WI38 (cell line): ENCODE results near the gene OLFML2B.

Source experiments
- H3K4me3 ChIP-seq: 2 replicates; pipeline ENCODE4 v1.5.1; 2011; ENCODE audit warnings: low read depth, mild to moderate bottlenecking, control low read depth, low read length
- TF ChIP-seq, protein P1 (sequence below): IDR thresholded peaks from 2 replicates; pipeline ENCODE4 v1.5.1; 2012; ENCODE audit warnings: low read depth, mild to moderate bottlenecking, control low read depth, low read length

OLFML2B gene

DNA sequence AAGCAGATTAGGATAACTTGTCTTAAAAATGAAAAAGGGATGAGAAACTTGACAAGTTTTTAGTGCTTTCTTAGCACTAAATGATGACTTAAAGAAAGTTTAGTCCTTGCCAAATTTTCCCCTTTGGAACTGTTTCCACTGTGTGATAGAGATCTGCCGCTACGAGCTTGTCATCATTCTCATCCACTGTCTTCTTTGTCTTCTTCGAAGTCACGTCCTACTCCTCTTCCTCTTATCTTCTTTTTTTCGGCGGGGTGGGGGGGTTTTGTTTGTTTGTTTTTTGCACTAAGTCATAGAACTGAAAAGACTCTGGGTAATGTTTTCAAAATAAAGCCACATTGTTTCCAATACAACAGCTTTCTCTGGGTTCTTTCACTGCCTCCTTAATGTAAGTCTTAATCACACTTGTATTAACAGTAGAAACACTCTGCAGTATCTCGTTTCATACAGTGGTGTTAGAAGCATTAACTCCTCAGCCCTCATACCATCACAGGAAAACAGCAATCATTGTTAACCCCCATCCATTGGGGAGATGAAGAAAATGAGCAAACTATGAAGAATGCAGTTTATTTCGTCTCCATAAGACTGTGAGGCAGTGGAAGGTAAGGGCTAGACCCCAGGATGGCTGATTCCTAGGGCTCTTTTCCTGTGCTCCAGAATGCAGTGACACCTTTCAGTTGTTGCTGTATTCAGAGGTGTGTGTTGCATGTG, 81.8 kb downstream of the OLFML2B start:
- TF ChIP-seq, protein P1, sequence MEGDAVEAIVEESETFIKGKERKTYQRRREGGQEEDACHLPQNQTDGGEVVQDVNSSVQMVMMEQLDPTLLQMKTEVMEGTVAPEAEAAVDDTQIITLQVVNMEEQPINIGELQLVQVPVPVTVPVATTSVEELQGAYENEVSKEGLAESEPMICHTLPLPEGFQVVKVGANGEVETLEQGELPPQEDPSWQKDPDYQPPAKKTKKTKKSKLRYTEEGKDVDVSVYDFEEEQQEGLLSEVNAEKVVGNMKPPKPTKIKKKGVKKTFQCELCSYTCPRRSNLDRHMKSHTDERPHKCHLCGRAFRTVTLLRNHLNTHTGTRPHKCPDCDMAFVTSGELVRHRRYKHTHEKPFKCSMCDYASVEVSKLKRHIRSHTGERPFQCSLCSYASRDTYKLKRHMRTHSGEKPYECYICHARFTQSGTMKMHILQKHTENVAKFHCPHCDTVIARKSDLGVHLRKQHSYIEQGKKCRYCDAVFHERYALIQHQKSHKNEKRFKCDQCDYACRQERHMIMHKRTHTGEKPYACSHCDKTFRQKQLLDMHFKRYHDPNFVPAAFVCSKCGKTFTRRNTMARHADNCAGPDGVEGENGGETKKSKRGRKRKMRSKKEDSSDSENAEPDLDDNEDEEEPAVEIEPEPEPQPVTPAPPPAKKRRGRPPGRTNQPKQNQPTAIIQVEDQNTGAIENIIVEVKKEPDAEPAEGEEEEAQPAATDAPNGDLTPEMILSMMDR = no peak

GRCh38 chr1:161940866-161941591, 82.6 kb downstream of the OLFML2B start:
- TF ChIP-seq, protein P1 = no peak
- H3K4me3 ChIP-seq = no peak overlapping the region

More for the DNA sequence above, 81.8 kb downstream of the OLFML2B start:
- H3K4me3 ChIP-seq = no peak overlapping the region

GRCh38 chr1:161936786-161937185, 86.9 kb downstream of the OLFML2B start:
- TF ChIP-seq, protein P1 = no peak
- no peak overlapping the region for H3K4me3 ChIP-seq

- H3K4me3 ChIP-seq = no peak overlapping the region
- TF ChIP-seq, protein P1 = no peak
Measured at GRCh38 chr1:161935264-161935663, 88.4 kb downstream of the OLFML2B start.

- no peak overlapping the region for H3K4me3 ChIP-seq
Measured at GRCh38 chr1:161933592-161934588, 89.8 kb downstream of the OLFML2B start.

More at GRCh38 chr1:161933592-161934588, 89.8 kb downstream of the OLFML2B start:
- TF ChIP-seq, protein P1 = no peak
